NCI-H146 treated with DMSO at 0.1 percent for 48 hours (cell line): ENCODE measurements around the gene RAC2.
"Not testable (repeated sequence)": the region's sequence is repeated elsewhere in the genome, so short reads cannot be mapped to it uniquely, and the experiment has no call there.

ENCODE experiments used
- DNase-seq: peaks from one replicate; lab custom pipeline; 2025; ENCODE audit not compliant: unreplicated experiment; lab: John Stamatoyannopoulos, UW

RAC2 gene

GRCh38 chr22:37206841-37207821 lies 36.9 kb downstream of the RAC2 start:
- no peak for DNase-seq

GRCh38 chr22:37206118-37206840 lies 37.8 kb downstream of the RAC2 start:
- DNase-seq = no peak

GRCh38 chr22:37205046-37205445 lies 39.0 kb downstream of the RAC2 start:
- DNase-seq = no peak

GRCh38 chr22:37204045-37204655 lies 39.9 kb downstream of the RAC2 start:
- DNase-seq = no peak

- no peak for DNase-seq
Observed at GRCh38 chr22:37203354-37204044, 40.6 kb downstream of the RAC2 start.

- no peak for DNase-seq
Observed at GRCh38 chr22:37202716-37203115, 41.4 kb downstream of the RAC2 start.

- no peak for DNase-seq
Observed at GRCh38 chr22:37202001-37202555, 42.0 kb downstream of the RAC2 start.

GRCh38 chr22:37201443-37201820 lies 42.6 kb downstream of the RAC2 start:
- not testable (repeated sequence) for DNase-seq

GRCh38 chr22:37199760-37200108 lies 44.3 kb downstream of the RAC2 start:
- DNase-seq = no peak

GRCh38 chr22:37199103-37199759 lies 44.8 kb downstream of the RAC2 start:
- DNase-seq = peak; percentile 63

- no peak for DNase-seq
Observed at GRCh38 chr22:37198258-37199102, 45.6 kb downstream of the RAC2 start.

GRCh38 chr22:37197451-37198257 lies 46.4 kb downstream of the RAC2 start:
- no peak for DNase-seq

- DNase-seq = no peak
Observed at GRCh38 chr22:37196539-37197450, 47.3 kb downstream of the RAC2 start.

GRCh38 chr22:37195921-37196320 lies 48.1 kb downstream of the RAC2 start:
- no peak for DNase-seq

GRCh38 chr22:37194750-37195149 lies 49.3 kb downstream of the RAC2 start:
- no peak for DNase-seq

GRCh38 chr22:37193629-37194191 lies 50.4 kb downstream of the RAC2 start:
- no peak for DNase-seq

GRCh38 chr22:37192741-37193140 lies 51.3 kb downstream of the RAC2 start:
- no peak for DNase-seq
